ENCODE results near the gene A4GALT. TPM values are rescaled to one million over a fixed set of nuclear protein-coding genes. Genes with fewer than 3 reads are reported as not detected.
"Not testable (repeated sequence)": the region's sequence is repeated elsewhere in the genome, so short reads cannot be mapped to it uniquely, and the experiment has no call there.

The A4GALT gene
- total RNA-seq, 2 experiments from 2014 or later, result not detected

GRCh38 chr22:42673898-42674401 lies 46.7 kb downstream of the A4GALT start:
- Mint-ChIP-seq H3K4me3 (no peak overlapping the region), H3K4me1 (peaks cover 10% of the 10 kb centered on the region), H3K27ac (no peak overlapping the region), H3K27me3 (peaks cover 6% of the 10 kb centered on the region), H3K36me3 (no peaks in the 10 kb centered on the region), H3K9me3 (peaks cover 3% of the 10 kb centered on the region)
- ATAC-seq (ENCODE audit: low read depth) (no peak), DNase-seq (no peak)
- POLR2A ChIA-PET, result no interaction called here

GRCh38 chr22:42673071-42673470 lies 47.6 kb downstream of the A4GALT start:
- peaks cover 10% of the 10 kb centered on the region for H3K4me1 Mint-ChIP-seq

GRCh38 chr22:42670921-42671709 lies 49.6 kb downstream of the A4GALT start:
- peak; percentile 76 for ATAC-seq (ENCODE audit: low read depth)
- H3K9me3 Mint-ChIP-seq, result no peaks in the 10 kb centered on the region
- POLR2A ChIA-PET, result no interaction called here
- H3K4me1 Mint-ChIP-seq, result peaks cover 10% of the 10 kb centered on the region
- peak overlapping the region; percentile 57 for H3K4me3 Mint-ChIP-seq
- peak overlapping the region; percentile 77 for H3K27ac Mint-ChIP-seq
- no peak for DNase-seq
- H3K36me3 Mint-ChIP-seq, result no peaks in the 10 kb centered on the region
- peaks cover 7% of the 10 kb centered on the region for H3K27me3 Mint-ChIP-seq

More at GRCh38 chr22:42673071-42673470, 47.6 kb downstream of the A4GALT start:
- DNase-seq; ATAC-seq (ENCODE audit: low read depth); POLR2A ChIA-PET; H3K9me3 Mint-ChIP-seq; H3K36me3 Mint-ChIP-seq; H3K27ac Mint-ChIP-seq; H3K4me3 Mint-ChIP-seq; H3K27me3 Mint-ChIP-seq: not testable (repeated sequence)

- peaks cover 10% of the 10 kb centered on the region for H3K4me1 Mint-ChIP-seq
- ATAC-seq (ENCODE audit: low read depth) (no peak), DNase-seq (no peak)
- H3K9me3 Mint-ChIP-seq, result no peaks in the 10 kb centered on the region
- no peak overlapping the region for H3K4me3 Mint-ChIP-seq
- POLR2A ChIA-PET, result no interaction called here
- no peak overlapping the region for H3K27ac Mint-ChIP-seq
- H3K36me3 Mint-ChIP-seq, result no peaks in the 10 kb centered on the region
- peaks cover 16% of the 10 kb centered on the region for H3K27me3 Mint-ChIP-seq
Observed at GRCh38 chr22:42670046-42670445, 50.6 kb downstream of the A4GALT start.

GRCh38 chr22:42666393-42666792 lies 54.3 kb downstream of the A4GALT start:
- H3K4me1 Mint-ChIP-seq, H3K27ac Mint-ChIP-seq: not testable (repeated sequence)
- POLR2A ChIA-PET, result interaction anchor here (0.7 kb wide), 1 partner anchor 194 kb away, joined by 5 read pairs; no protein-coding TSS in a partner anchor

GRCh38 chr22:42664976-42665831 lies 55.5 kb downstream of the A4GALT start:
- no peak overlapping the region for H3K4me3 Mint-ChIP-seq
- no peaks in the 10 kb centered on the region for H3K36me3 Mint-ChIP-seq
- H3K27ac Mint-ChIP-seq, result no peak overlapping the region
- ATAC-seq (ENCODE audit: low read depth), result no peak
- no peaks in the 10 kb centered on the region for H3K9me3 Mint-ChIP-seq
- POLR2A ChIA-PET, result no interaction called here
- peaks cover 24% of the 10 kb centered on the region for H3K27me3 Mint-ChIP-seq
- DNase-seq, result no peak
- peaks cover 2% of the 10 kb centered on the region for H3K4me1 Mint-ChIP-seq

More at GRCh38 chr22:42666393-42666792, 54.3 kb downstream of the A4GALT start:
- DNase-seq; H3K36me3 Mint-ChIP-seq; H3K4me3 Mint-ChIP-seq; H3K9me3 Mint-ChIP-seq; ATAC-seq (ENCODE audit: low read depth): not testable (repeated sequence)
- peaks cover 21% of the 10 kb centered on the region for H3K27me3 Mint-ChIP-seq

GRCh38 chr22:42661985-42662831 lies 58.5 kb downstream of the A4GALT start:
- peaks cover 24% of the 10 kb centered on the region for H3K27me3 Mint-ChIP-seq
- H3K4me1 Mint-ChIP-seq, result no peaks in the 10 kb centered on the region
- DNase-seq (peak; percentile 90), ATAC-seq (ENCODE audit: low read depth) (peak; percentile 84)
- H3K4me3 Mint-ChIP-seq, result peak overlapping the region; percentile 65
- no peaks in the 10 kb centered on the region for H3K36me3 Mint-ChIP-seq
- POLR2A ChIA-PET, result interaction anchor here (0.6 kb wide), 1 partner anchor 12 kb away, joined by 3 read pairs; no protein-coding TSS in a partner anchor
- H3K9me3 Mint-ChIP-seq, result no peaks in the 10 kb centered on the region
- H3K27ac Mint-ChIP-seq, result no peak overlapping the region

GRCh38 chr22:42656578-42656977 lies 64.1 kb downstream of the A4GALT start:
- peaks cover 3% of the 10 kb centered on the region for H3K27me3 Mint-ChIP-seq
- no peaks in the 10 kb centered on the region for H3K9me3 Mint-ChIP-seq
- POLR2A ChIA-PET, result interaction anchor here (0.7 kb wide), 1 partner anchor 968 kb away, joined by 3 read pairs; the partner anchor contains the start of gene SNU13
- no peak overlapping the region for H3K27ac Mint-ChIP-seq
- H3K4me3 Mint-ChIP-seq, result no peak overlapping the region
- no peaks in the 10 kb centered on the region for H3K36me3 Mint-ChIP-seq
- DNase-seq (no peak), ATAC-seq (ENCODE audit: low read depth) (no peak)
- H3K4me1 Mint-ChIP-seq, result no peaks in the 10 kb centered on the region

GRCh38 chr22:42655693-42656092 lies 65.0 kb downstream of the A4GALT start:
- Mint-ChIP-seq H3K27me3 (peaks cover 3% of the 10 kb centered on the region), H3K36me3 (no peaks in the 10 kb centered on the region), H3K4me3 (no peak overlapping the region), H3K9me3 (no peaks in the 10 kb centered on the region), H3K27ac (no peak overlapping the region), H3K4me1 (no peaks in the 10 kb centered on the region)
- POLR2A ChIA-PET, result no interaction called here
- ATAC-seq (ENCODE audit: low read depth), result no peak
- no peak for DNase-seq

- no peak overlapping the region for H3K27ac Mint-ChIP-seq
- DNase-seq, result no peak
- no peaks in the 10 kb centered on the region for H3K4me1 Mint-ChIP-seq
- H3K27me3 Mint-ChIP-seq, result no peaks in the 10 kb centered on the region
- no peaks in the 10 kb centered on the region for H3K9me3 Mint-ChIP-seq
- POLR2A ChIA-PET, result no interaction called here
- no peak for ATAC-seq (ENCODE audit: low read depth)
- H3K36me3 Mint-ChIP-seq, result no peaks in the 10 kb centered on the region
- no peak overlapping the region for H3K4me3 Mint-ChIP-seq
Observed at GRCh38 chr22:42654436-42655073, 66.1 kb downstream of the A4GALT start.

- H3K4me3 Mint-ChIP-seq, result no peak overlapping the region
- no peaks in the 10 kb centered on the region for H3K27me3 Mint-ChIP-seq
- H3K36me3 Mint-ChIP-seq, result no peaks in the 10 kb centered on the region
- DNase-seq, result no peak
- POLR2A ChIA-PET, result no interaction called here
- H3K27ac Mint-ChIP-seq, result no peak overlapping the region
- no peaks in the 10 kb centered on the region for H3K4me1 Mint-ChIP-seq
- ATAC-seq (ENCODE audit: low read depth), result no peak
- no peaks in the 10 kb centered on the region for H3K9me3 Mint-ChIP-seq
Observed at GRCh38 chr22:42653999-42654398, 66.7 kb downstream of the A4GALT start.

GRCh38 chr22:42651134-42651533 lies 69.5 kb downstream of the A4GALT start:
- no peaks in the 10 kb centered on the region for H3K27me3 Mint-ChIP-seq
- H3K4me1 Mint-ChIP-seq, result peaks cover 6% of the 10 kb centered on the region
- POLR2A ChIA-PET, result interaction anchor here (4.9 kb wide), 1 partner anchor 36 kb away, joined by 61 read pairs; the partner anchor contains the start of gene POLDIP3
- DNase-seq (no peak), ATAC-seq (ENCODE audit: low read depth) (no peak)
- H3K36me3 Mint-ChIP-seq, result peaks cover 2% of the 10 kb centered on the region
- H3K4me3 Mint-ChIP-seq, result no peak overlapping the region
- no peak overlapping the region for H3K27ac Mint-ChIP-seq
- H3K9me3 Mint-ChIP-seq, result no peaks in the 10 kb centered on the region
